GM19468 (cell line): ENCODE results near the gene AIRE.
"Not testable (repeated sequence)": the region's sequence is repeated elsewhere in the genome, so short reads cannot be mapped to it uniquely, and the experiment has no call there.

Source experiments
- ATAC-seq: cut with Tn5 transposase; IDR thresholded peaks from one replicate; pipeline ENCODE4 v1.9.1; 2021; ENCODE audit warnings: mild to moderate bottlenecking, moderate library complexity, moderate number of reproducible peaks; ENCODE audit not compliant: unreplicated experiment; ENCODE audit errors: extremely low read depth

Gene AIRE

DNA sequence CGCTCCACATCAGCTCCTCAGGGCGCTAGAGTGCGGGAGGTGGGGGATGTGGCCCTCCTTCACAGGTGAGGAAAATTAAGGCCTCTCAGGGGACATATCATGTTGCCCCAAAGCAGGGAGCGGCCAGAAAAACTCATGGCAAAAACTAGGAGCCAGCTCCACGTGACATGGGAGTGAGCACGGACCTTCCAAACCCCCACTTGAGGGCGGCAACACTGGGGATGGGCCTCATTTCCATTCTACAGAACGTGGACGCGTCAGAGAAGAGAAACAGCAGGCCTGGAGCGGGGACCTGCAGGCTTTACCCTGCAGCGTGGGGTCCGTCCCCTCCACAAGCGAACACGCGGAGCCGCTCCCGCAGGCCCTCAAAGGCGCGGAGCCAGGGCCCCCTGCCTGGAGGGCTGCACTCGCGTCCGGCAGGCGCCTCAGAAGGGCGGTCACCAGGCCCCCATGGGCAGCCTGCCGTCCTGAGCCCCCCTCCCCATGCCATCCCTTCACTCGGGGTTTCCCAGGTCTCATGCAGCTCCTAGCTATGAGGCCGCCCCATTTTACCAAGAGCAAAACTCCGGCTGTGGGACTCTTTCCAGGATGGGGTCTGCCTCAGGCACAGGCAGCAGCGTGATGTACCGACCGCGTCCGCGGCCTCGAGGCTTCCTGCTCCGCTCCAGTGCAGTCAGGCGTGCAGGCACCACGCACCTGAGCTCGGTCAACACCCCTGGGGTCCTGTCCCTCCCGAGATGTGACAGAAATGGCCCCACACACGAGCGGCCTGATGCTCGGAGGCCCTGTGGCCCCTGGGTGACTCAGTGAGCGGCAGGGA is 48.0 kb downstream of the AIRE start:
- ATAC-seq = no peak

DNA sequence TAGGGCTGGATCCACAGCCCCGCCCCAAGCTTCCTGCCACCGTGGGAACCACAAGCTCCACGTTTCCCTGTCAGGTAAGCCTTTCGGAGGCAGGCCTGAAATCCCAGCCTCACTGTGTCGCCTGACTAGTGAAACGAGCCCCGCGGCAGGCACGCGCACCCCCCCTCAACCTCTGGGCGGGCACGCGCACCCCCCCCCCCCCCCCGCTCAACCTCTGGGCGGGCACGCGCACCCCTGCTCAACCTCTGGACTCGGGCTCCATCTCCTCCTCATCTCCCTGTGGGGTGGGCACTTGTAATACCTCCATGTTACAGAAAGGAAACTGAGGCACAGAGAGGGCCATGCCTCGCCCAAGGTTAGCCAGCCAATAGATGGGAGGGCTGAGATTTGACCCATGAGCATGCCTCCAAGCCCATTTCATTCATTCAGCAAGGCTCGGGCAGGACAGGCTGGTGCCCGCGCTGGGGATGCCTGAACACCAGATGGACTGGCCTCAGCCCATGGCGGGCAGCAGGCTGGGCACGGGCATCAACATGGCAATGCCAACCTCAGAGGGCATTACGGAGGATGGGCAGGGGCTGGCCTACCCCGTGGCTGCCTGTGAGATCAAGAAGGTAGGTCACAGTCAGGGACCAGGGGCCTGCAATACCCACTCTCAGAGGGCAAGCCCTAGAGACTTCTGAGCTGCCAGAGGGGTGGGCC is 48.8 kb downstream of the AIRE start:
- no peak for ATAC-seq

DNA sequence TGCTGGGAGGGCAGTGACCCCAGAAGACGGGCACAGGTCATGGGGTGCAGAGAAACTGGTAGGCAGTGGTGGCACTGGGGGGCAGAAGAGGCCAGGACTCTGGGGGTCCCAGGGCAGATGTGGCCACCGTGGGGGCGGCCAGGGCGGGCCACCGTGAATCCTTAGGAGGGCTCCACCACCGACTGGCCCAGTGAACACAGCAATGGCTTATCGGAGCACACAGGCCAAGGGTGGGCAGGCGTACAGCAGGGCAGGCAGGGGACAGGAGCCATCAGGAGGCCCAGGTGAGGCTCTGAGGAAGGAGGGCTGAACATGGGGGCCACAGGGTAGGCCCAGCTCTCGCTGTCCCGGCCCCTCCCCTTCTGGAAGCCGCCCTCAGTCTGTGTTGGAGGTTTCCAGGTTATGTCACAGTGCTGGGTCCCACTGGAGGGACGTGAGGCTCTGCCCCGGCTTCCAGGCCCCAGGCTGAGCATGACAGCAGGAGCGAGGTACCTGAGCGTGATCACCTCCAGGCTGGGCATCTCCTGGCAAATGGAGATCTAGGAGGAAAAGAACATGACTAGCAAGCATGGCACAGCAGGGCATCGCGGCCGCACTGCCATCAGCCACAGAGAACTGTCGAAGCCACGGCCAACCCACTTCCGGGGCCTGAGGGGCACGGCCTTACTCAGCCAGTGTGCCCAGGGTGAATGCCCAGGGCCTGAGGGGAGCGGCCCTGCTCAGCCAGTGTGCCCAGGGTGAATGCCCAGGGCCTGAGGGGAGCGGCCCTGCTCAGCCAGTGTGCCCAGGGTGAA is 49.8 kb downstream of the AIRE start:
- ATAC-seq = no peak

DNA sequence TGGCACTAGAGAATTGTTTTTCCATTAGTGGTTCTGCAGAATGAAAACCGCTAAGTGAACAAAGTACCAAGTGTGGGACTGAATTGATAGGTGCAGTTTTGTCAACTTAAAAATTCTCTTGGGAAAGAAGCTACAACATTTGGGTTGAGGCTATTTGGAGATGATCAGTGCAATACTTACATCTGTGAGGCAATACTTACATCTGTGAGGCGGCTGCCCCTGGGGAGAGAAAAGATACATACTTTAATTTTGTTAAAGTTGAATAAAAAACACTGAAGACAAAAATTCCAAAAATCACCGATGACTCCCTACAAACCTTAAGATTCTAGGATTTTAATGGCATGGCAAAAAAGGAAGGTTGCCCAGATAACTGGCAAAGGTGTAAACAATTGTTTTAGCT is 51.8 kb downstream of the AIRE start:
- no peak for ATAC-seq

DNA sequence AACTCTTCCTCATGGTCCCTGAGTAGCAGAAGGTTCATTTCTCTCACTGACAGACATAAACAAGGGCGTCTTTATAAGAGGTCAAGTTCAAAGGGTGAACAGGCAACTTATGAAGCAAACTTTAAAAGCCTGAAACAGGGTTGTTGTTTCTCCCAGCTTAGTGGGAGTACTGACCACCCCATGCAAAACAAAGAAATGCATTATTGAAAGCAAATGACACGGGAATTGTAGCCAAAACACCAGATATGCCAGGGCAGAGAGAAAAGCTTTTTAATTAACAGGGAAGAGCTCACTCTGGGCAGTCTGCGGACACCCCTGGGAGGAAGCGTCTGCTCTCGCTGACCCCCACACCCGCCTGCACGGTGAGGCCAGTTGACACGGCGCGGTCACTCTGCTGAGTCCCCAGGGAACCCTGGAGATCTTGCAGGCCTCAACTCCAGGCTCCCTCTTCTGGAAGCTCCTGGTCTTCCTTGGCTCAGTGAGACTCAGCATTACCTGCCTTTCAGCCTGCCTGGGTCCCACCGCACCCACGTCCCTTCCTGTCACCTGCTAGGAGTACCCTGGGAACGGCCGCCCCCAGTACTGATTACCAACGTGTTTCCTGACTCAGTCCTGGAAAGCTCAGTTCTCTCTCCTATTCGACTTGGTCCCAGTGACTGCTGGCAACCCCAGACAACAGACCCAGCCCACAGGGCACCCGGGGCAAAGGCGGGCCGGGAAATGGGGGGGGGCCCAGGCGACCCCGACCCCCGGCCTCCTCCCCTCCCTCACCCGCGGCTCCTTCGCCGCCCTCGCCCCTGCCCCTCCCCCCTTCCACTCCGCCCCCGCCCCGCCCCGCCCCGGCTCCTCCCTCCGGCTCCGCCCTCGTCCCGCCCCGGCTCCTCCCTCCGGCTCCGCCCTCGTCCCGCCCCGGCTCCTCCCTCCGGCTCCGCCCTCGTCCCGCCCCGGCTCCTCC is 52.5 kb downstream of the AIRE start:
- no peak for ATAC-seq

DNA sequence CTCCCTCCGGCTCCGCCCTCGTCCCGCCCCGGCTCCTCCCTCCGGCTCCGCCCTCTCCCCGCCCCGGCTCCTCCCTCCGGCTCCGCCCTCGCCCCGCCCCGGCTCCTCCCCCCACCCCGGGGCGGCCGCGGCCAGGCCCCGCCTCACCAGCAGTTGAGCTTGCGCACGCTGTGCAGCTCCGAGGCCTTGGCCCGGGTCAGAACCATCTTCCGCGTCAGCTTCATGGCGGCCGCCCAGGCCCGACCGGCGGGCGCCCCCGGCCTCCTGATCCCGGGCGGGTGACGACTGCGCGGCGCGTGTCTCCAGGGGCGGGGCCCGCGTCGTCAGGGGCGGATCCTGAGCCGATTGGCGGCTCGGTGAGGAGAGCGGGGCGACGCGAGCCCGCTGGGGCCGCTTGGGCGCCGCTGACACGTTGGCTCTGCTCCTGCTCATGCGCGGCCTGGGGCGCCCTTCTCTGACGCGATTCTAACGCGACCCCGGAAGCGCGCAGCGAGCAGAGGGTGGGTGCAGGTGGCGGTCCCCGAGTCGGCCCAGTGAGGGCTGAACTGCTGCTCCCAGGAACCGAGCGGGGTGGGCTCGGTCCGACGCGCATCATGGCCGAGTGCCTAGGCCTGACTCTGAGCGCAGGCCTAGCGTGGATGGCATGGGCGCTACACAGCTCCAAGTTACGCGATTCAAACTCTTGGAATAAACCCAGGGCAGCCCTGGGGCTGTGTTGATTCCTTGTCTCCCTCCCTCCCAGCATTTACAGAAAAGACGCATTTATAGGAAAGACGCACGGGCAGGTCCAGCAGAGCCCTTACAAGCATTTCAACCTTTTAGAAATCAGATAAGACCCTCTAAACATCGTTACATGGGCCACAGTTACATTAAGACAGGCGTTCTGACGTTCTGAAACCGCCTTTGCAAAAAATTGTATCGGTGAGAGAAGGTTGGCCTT is 53.6 kb downstream of the AIRE start, which contains the start of gene CFAP410:
CFAP410 (minus strand) TSS at position 420 of the 940 bp plus-strand sequence; CDS start at position 224, 196 bp downstream.
- ATAC-seq = peak; percentile 83

DNA sequence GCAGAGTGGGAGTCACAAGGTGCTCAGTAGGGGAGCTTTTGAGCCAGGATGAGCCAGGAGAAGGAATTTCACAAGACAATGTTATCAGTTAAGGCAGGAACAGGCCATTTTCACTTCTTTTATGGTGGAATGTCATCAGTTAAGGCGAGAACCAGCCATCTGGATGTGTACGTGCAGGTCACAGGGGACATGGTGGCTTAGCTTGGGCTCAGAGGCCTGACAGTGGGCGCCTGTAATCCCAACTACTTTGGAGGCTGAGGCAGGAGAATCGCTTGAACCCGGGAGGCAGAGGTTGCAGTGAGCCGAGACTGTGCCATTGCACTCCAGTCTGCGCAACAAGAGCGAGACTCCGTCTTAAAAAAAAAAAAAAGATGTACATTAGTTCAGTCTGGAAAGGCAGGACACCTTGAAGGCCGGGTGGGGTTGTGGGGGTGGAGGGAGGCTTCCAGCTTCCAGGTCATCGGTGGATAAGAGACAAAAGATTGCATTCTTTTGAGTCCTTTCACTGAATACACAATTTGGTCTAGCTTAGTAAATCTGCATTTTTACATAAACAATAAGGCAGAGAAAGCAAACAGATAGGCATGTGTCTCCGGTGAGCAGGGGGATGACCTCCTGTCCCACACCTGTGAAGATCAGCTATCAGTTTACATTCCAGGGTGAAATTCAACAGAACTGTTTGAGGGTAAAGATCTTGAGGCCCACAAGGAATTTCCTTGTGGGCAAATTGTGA is 56.2 kb downstream of the AIRE start:
- ATAC-seq = not testable (repeated sequence)

DNA sequence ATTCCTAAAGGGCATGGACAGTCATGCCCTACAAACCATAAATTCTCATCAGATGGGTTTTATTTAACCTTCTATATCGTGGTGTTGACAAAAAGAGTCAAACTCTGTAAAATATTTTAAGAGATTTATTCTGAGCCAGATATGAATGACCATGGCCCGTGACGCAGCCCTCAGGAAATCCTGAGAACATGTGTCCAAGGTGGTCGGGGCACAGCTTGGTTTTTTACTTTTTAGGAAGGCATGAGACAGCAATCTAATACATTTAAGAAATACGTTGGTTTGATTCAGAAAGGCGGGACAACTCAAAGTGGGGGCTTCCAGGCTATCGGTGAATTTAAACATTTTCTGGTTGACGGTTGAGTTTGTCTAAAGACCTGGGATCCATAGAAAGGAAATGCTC is 57.3 kb downstream of the AIRE start:
- ATAC-seq = not testable (repeated sequence)

DNA sequence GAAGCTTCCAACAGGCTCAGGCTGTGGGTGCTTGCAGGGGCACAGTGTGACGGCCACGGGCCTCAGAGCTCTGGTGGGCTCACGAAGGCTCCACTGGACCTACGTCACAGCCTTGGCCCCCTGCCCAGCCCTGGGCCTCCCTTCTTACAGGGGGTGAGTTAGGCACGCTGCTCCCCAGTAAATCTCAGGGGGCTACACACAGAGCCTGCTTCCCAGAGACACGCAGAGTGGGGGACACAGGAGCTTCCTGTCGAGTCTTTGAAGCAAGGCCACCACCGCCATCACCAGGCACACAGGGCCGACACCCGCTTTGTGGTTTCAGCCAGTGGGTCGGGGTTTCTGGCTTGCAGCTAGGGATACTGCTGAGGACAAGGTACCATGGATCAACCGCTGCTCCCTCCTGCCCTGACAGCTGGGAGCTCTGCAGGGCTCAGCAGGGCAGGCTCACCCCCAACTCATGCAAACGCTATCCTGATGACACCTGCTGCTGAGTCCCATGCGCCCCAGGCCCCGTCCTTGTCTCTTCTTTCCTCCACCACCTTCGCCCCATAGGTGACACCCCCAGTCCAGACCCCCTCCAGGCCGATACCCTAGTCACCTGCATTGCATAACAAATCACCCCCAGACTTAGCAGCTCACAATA is 59.0 kb downstream of the AIRE start:
- ATAC-seq = no peak

DNA sequence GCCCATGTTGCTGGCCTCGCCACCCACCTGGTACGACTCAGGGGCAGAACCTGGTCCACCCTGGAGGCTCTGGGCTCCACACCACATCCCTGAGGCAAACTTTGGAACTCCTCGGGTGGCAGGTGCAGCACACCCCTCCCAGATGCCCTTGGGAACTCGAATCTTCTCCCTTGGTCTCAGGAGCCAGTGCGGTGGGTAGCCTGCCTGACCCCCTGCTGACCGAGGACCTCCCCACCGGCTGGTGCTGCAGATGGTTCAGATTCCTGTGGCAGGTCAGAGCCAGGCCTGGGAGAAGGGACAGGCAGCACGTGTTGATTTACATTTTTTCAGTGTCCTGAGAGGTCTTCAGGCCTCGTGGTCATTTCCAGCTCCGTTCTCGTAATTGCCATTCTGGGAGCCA is 59.8 kb downstream of the AIRE start:
- no peak for ATAC-seq

DNA sequence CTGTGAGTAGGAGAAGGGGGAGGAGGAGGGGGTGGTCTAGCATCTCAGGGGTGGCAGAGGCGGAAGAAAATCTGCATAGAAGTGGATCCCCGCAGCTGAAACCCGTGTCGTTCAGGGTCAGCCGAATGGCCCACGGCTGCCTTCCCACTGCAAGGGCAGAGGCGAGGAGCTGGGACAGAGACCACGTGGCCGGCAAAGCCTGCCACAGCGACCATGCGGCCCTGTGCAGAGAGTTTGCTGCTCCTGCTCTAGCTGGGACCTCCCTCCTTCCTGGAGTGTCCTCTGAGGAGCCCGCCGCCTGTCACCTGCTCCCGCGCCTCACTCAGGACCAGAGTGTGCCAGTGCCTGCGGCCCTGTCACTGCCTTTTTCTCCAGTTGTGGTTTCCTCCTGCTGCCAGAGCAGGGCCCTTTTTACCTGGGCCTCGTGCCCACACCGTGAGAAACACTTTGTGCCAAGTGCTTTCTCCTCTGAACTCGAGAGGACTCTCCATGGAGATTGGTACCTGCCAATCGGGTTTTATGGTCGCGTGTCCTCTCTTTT is 62.3 kb downstream of the AIRE start:
- ATAC-seq = no peak
